Measurements from ENCODE around the gene SOCS3. TPM values are rescaled to one million over a fixed set of nuclear protein-coding genes. Genes with fewer than 3 reads are reported as not detected.
A peak's percentile ranks its signal among the peaks of the same experiment; 100 is the strongest.

Gene SOCS3
- total RNA-seq, 6 donors from 2014 or later = 67.1 to 173 (median 114) TPM

DNA sequence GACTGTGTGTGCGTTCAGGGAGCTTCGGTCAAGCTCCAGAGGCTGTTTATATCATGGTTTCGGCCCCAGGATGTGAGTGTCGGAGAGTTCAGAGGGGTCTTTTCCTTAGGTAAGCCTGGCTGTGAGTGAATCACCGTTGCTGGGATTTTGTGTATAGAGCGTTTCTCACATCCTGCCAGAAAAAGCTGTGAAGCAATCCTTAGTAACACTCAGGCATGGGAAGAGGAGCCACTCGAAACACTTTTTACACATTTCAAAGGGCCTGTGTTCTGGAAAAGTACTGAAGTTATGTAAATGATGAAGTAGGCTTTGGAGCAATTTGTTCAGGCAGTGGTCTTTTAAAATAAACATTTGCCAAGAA, 19.2 kb upstream of the SOCS3 start:
- Histone ChIP-seq H3K27ac (peak overlapping the region; percentile 97 to 99 (median 98)), H3K36me3 (peaks cover 0 to 9% (median 0%) of the 10 kb centered on the region in 4 donors), H3K4me1 (peaks cover 81 to 91% (median 83%) of the 10 kb centered on the region in 4 donors), H3K27me3 (no peaks in the 10 kb centered on the region), H3K9me3 (no peaks in the 10 kb centered on the region), H3K4me3 (peak overlapping the region; percentile 82 to 95 (median 92))
- no peak for DNase-seq
- WGBS, 2 donors = 2 to 4% methylated on average over 5 to 7 of the region's 7 CpGs
- peak; percentile 26 to 56 for ATAC-seq (ENCODE audit: low FRiP score in 2 of 2)
- TF ChIP-seq CTCF (IDR thresholded peaks at IDR 0.05) (no peak), POLR2AphosphoS5 (IDR thresholded peaks at IDR 0.05) (peak; percentile 42 to 88), POLR2A (IDR thresholded peaks at IDR 0.05) (peak in 1 of 4 donors; percentile 27), EP300 (IDR thresholded peaks at IDR 0.05) (peak; percentile 48 to 93 (median 84))

GRCh38 chr17:78378225-78379130, 18.6 kb upstream of the SOCS3 start, which contains the start of gene PGS1:
Gene PGS1 (plus strand): TSS chr17:78378649. CDS start chr17:78378666, 17 bp downstream.
- TF ChIP-seq POLR2A (IDR thresholded peaks at IDR 0.05) (peak in 3 of 4 donors; percentile 68 to 97 (median 73)), EP300 (IDR thresholded peaks at IDR 0.05) (peak in 1 of 4 donors; percentile 58), CTCF (IDR thresholded peaks at IDR 0.05) (peak in 1 of 6 experiments; percentile 23), POLR2AphosphoS5 (IDR thresholded peaks at IDR 0.05) (peak; percentile 97 to 98)
- peak; percentile 84 to 97 for DNase-seq

DNA sequence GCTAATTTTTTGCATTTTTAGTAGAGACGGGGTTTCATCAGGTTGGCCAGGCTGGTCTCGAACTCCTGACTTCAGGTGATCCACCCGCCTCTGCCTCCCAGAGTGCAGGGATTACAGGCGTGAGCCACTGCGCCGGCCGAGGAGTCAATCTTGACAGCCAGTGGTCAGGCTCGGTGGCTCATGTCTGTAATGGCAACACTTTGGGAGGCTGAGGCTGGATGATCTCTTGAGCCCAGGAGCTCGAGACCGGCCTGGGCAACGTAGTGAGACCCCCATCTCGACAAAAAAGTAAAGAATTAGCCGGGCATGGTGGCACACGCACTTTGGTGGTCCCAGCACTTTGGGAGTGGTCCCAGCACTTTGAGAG, 18.0 kb upstream of the SOCS3 start:
- Histone ChIP-seq H3K27ac (peak overlapping the region; percentile 97 to 99 (median 98)), H3K4me1 (peaks cover 69 to 79% (median 73%) of the 10 kb centered on the region in 4 donors), H3K27me3 (no peaks in the 10 kb centered on the region), H3K9me3 (no peaks in the 10 kb centered on the region), H3K4me3 (peak overlapping the region; percentile 82 to 95 (median 92)), H3K36me3 (peaks cover 0 to 9% (median 0%) of the 10 kb centered on the region in 4 donors)
- DNase-seq (no peak), ATAC-seq (ENCODE audit: low FRiP score in 2 of 2) (no peak)
- TF ChIP-seq EP300 (IDR thresholded peaks at IDR 0.05) (no peak), POLR2A (IDR thresholded peaks at IDR 0.05) (no peak), POLR2AphosphoS5 (IDR thresholded peaks at IDR 0.05) (no peak), CTCF (IDR thresholded peaks at IDR 0.05) (no peak)
- WGBS, 2 donors = 44 to 62% methylated on average over 3 to 14 of the region's 14 CpGs

More at GRCh38 chr17:78378225-78379130, 18.6 kb upstream of the SOCS3 start, which contains the start of gene PGS1:
- Histone ChIP-seq H3K4me1 (peaks cover 75 to 85% (median 79%) of the 10 kb centered on the region in 4 donors), H3K27me3 (no peaks in the 10 kb centered on the region), H3K27ac (peak within 1 kb of the TSS; percentile 97 to 99 (median 98)), H3K9me3 (no peaks in the 10 kb centered on the region), H3K36me3 (peaks cover 0 to 9% (median 0%) of the 10 kb centered on the region in 4 donors), H3K4me3 (peak within 1 kb of the TSS; percentile 82 to 95 (median 92))
- peak; percentile 81 to 88 for ATAC-seq (ENCODE audit: low FRiP score in 2 of 2)
- WGBS, 2 donors = 2 to 5% methylated on average over 16 to 54 of the region's 89 CpGs

DNA sequence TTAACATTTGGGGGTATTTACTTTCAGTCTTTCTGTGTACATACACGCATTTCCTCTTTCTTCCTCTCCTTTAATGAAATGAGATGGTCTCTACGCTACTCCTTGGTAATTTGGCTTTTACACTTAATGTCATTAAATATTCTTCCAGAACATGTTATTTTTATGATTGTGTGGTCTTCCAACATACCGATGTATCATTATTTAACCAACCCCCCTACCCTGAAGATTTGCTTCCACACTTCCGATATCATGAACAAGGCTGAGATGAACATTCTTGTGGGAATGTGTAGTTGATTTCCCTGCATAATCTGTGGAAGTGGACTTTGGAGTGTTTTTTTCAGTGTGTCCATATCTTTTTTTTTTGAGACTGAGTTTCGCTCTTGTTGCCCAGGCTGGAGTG, 16.3 kb upstream of the SOCS3 start:
- Histone ChIP-seq H3K4me1 (peaks cover 52 to 62% (median 57%) of the 10 kb centered on the region in 4 donors), H3K27ac (peak overlapping the region; percentile 97 to 99 (median 98)), H3K9me3 (no peaks in the 10 kb centered on the region), H3K4me3 (no peak overlapping the region), H3K27me3 (no peaks in the 10 kb centered on the region), H3K36me3 (peaks cover 0 to 7% (median 0%) of the 10 kb centered on the region in 4 donors)
- ATAC-seq (ENCODE audit: low FRiP score in 2 of 2) (no peak), DNase-seq (no peak)
- TF ChIP-seq EP300 (IDR thresholded peaks at IDR 0.05) (no peak), POLR2A (IDR thresholded peaks at IDR 0.05) (no peak), CTCF (IDR thresholded peaks at IDR 0.05) (no peak), POLR2AphosphoS5 (IDR thresholded peaks at IDR 0.05) (no peak)
- WGBS, 2 donors = 79 to 90% methylated on average over 5 of the region's 5 CpGs
